Anterior cingulate cortex (tissue), 58 donors: ENCODE data around the gene TSPAN5.
A peak's percentile ranks its signal among the peaks of the same experiment; 100 is the strongest.
"Not testable (repeated sequence)": the region's sequence is repeated elsewhere in the genome, so short reads cannot be mapped to it uniquely, and the experiment has no call there.

Source experiments
- DNase-seq, 58 donors: peaks; one replicate each; lab custom pipeline; 2025; lab: John Stamatoyannopoulos, UW

Gene TSPAN5

GRCh38 chr4:98565681-98566301, 92.6 kb downstream of the TSPAN5 start:
- peak in 5 of 58 donors; percentile 23 to 67 (median 27) for DNase-seq

GRCh38 chr4:98564852-98565251, 93.6 kb downstream of the TSPAN5 start:
- DNase-seq, result peak in 10 of 58 donors; percentile 8 to 68 (median 17)

GRCh38 chr4:98560321-98560720, 98.1 kb downstream of the TSPAN5 start:
- no peak for DNase-seq

GRCh38 chr4:98558471-98559169, 99.8 kb downstream of the TSPAN5 start:
- no peak for DNase-seq

- peak in 1 of 58 donors; percentile 71 for DNase-seq
These were observed 101.1 kb downstream of the TSPAN5 start for GRCh38 chr4:98557194-98557892.

GRCh38 chr4:98556451-98556850, 102.0 kb downstream of the TSPAN5 start:
- DNase-seq, result no peak

GRCh38 chr4:98555798-98556445, 102.5 kb downstream of the TSPAN5 start:
- DNase-seq, result no peak

- peak in 38 of 58 donors; percentile 13 to 60 (median 30) for DNase-seq
These were observed 111.4 kb downstream of the TSPAN5 start for GRCh38 chr4:98546910-98547594.

- no peak for DNase-seq
These were observed 113.5 kb downstream of the TSPAN5 start for GRCh38 chr4:98544818-98545414.

GRCh38 chr4:98544141-98544817, 114.1 kb downstream of the TSPAN5 start:
- no peak for DNase-seq

- DNase-seq, result no peak
These were observed 116.4 kb downstream of the TSPAN5 start for GRCh38 chr4:98542011-98542410.

- DNase-seq, result no peak
These were observed 117.6 kb downstream of the TSPAN5 start for GRCh38 chr4:98540803-98541202.

- DNase-seq, result no peak
These were observed 118.7 kb downstream of the TSPAN5 start for GRCh38 chr4:98539741-98540140.

GRCh38 chr4:98539299-98539698, 119.1 kb downstream of the TSPAN5 start:
- DNase-seq, result no peak

GRCh38 chr4:98536631-98537030, 121.8 kb downstream of the TSPAN5 start:
- DNase-seq, result no peak

GRCh38 chr4:98534146-98534545, 124.3 kb downstream of the TSPAN5 start:
- DNase-seq, result not testable (repeated sequence)

- no peak for DNase-seq
These were observed 127.8 kb downstream of the TSPAN5 start for GRCh38 chr4:98530572-98530971.

GRCh38 chr4:98529970-98530569, 128.3 kb downstream of the TSPAN5 start:
- no peak for DNase-seq

GRCh38 chr4:98528882-98529281, 129.5 kb downstream of the TSPAN5 start:
- no peak for DNase-seq
